Measurements from ENCODE around the gene FOSL1.

FOSL1 gene

DNA sequence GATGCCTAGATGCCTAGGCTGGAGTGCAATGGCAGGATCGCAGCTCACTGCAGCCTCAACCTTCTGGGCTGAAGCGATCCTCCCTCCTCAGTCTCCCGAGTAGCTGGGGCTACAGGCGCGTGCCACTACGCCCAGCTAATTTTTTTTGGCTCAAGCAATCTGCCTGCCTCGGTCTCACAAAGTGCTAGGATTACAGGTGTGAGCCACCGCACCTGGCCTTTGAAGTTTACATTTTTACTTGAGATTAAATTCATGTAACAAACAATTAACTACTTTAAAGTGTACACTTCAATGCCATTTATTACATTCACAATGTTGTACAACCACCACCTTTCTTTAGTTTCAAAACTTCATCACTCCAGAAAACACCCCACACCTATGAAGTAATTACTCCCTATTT is 3.5 kb upstream of the FOSL1 start:
- ChIA-PET CTCF (interaction anchor here (1.4 to 18.8 kb wide), 2 partner anchors 8 to 13 kb away, joined by 5 to 394 read pairs; partner anchors contain the start of genes CCDC85B and FIBP), POLR2A (interaction anchor here (1.2 to 7.7 kb wide), 4 partner anchors 8 to 14 kb away, joined by 7 to 136 read pairs (median 12); partner anchors contain the start of genes CCDC85B and FIBP)
- DNase-seq (ENCODE audit: low read depth, low spot score) = no peak
- H3K4me3 ChIP-seq (ENCODE audit: low read depth, low read length) = no peak overlapping the region
- TF ChIP-seq, protein P1, sequence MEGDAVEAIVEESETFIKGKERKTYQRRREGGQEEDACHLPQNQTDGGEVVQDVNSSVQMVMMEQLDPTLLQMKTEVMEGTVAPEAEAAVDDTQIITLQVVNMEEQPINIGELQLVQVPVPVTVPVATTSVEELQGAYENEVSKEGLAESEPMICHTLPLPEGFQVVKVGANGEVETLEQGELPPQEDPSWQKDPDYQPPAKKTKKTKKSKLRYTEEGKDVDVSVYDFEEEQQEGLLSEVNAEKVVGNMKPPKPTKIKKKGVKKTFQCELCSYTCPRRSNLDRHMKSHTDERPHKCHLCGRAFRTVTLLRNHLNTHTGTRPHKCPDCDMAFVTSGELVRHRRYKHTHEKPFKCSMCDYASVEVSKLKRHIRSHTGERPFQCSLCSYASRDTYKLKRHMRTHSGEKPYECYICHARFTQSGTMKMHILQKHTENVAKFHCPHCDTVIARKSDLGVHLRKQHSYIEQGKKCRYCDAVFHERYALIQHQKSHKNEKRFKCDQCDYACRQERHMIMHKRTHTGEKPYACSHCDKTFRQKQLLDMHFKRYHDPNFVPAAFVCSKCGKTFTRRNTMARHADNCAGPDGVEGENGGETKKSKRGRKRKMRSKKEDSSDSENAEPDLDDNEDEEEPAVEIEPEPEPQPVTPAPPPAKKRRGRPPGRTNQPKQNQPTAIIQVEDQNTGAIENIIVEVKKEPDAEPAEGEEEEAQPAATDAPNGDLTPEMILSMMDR (IDR thresholded peaks at IDR 0.05; ENCODE audit: insufficient read depth, low read length, missing control alignments) = no peak

DNA sequence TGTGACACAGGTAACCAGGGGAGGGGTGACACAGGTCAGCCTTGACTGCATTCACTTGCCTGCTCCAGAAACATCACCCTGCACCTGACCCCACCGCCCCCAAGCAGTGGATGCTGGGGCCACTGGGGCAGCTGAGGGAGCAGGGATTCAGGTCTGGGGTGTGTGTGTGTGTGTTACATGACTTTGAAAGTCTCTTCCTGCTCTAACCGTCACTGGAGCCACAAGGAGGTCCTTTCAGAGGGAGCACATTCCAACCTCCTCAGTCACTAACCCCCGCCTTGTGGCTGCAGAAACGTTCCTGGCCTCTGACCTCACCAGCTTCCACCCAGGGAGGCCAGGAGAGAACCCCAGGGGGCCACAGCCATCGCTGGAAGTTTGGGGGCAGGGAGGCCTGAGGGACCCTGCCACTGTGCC is 2.9 kb upstream of the FOSL1 start:
- TF ChIP-seq, protein P1 (IDR thresholded peaks at IDR 0.05; ENCODE audit: insufficient read depth, low read length, missing control alignments) = no peak
- no peak for DNase-seq (ENCODE audit: low read depth, low spot score)
- CTCF ChIA-PET = interaction anchor here (1.4 to 18.8 kb wide), 2 partner anchors 9 to 13 kb away, joined by 5 to 394 read pairs; partner anchors contain the start of genes CCDC85B and FIBP
- POLR2A ChIA-PET = interaction anchor here (1.2 to 7.7 kb wide), 4 partner anchors 9 to 15 kb away, joined by 7 to 136 read pairs (median 12); partner anchors contain the start of genes CCDC85B and FIBP
- H3K4me3 ChIP-seq (ENCODE audit: low read depth, low read length) = peak overlapping the region; percentile 13; the same call in 1 of the 2 replicates

DNA sequence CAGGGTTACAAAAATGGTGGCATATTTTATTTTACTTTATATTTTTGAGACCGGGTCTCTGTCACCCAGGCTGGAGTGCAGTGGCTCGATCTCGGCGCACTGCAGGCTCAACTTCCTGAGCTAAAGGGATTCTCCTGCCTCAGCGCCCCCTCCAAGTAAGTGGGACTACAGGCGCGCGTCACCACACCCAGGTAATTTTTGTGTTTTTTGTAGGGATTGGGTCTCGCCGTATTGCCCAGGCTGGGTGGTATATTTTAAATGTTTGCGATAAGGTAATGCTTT is 652 bp upstream of the FOSL1 start:
- POLR2A ChIA-PET = interaction anchor here (0.7 to 7.7 kb wide), 7 partner anchors 10 to 35 kb away, joined by 3 to 136 read pairs (median 5); partner anchors contain the start of genes CCDC85B and FIBP
- DNase-seq (ENCODE audit: low read depth, low spot score) = no peak
- TF ChIP-seq, protein P1 (IDR thresholded peaks at IDR 0.05; ENCODE audit: insufficient read depth, low read length, missing control alignments) = no peak
- H3K4me3 ChIP-seq (ENCODE audit: low read depth, low read length) = peak overlapping the region; percentile 98
- CTCF ChIA-PET = interaction anchor here (1.5 to 18.8 kb wide), 4 partner anchors 10 to 88 kb away, joined by 4 to 394 read pairs (median 6); partner anchors contain the start of genes CCDC85B and FIBP

DNA sequence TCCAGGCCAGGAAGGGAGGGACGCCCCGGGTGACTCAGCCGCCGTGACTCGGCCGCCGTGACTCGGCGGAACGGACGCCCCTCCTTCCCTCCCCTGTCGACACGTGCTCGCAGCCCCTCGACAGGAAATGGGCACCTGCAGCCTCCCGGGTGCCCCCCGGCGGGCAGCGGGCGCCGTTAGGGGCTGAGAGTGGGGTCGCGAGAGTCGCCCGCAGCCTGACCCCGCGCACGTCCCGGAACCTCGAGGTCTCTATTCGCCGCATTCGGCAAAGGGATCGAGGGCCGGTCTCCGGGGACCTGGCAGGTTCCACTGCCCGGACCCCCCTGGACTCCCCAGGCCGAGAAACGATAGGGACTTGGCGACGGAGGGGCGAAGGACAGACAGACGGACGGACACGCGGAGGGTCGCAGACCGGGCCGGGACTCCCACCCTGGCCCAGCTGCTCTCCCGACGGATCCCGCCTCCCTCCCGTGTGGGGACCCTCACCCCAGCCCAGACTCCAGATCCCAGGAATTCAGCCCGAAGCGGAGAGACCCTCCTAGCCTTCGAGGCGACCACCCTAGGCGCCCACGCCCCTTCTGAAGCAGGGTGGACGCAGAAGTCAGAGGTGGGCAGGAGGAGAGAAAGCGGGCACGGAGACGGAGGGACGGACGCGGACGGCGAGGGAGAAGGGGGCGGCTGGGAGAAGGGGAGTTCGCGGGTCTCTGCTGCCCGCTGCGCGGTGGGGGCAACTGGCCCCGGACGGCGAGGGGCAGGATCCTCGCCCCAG is 648 bp downstream of the FOSL1 start:
- ChIA-PET CTCF (interaction anchor here (1.1 to 33.3 kb wide), 4 partner anchors 9 to 188 kb away, joined by 3 to 1090 read pairs (median 200); partner anchors contain the start of genes CCDC85B, CTSW, FIBP and KAT5), POLR2A (interaction anchor here (0.8 to 7.7 kb wide), 8 partner anchors 9 to 76 kb away, joined by 3 to 136 read pairs (median 6); partner anchors contain the start of genes CCDC85B and FIBP)
- peak overlapping the region; percentile 98 for H3K4me3 ChIP-seq (ENCODE audit: low read depth, low read length)
- TF ChIP-seq, protein P1 (IDR thresholded peaks at IDR 0.05; ENCODE audit: insufficient read depth, low read length, missing control alignments) = no peak
- DNase-seq (ENCODE audit: low read depth, low spot score) = no peak

DNA sequence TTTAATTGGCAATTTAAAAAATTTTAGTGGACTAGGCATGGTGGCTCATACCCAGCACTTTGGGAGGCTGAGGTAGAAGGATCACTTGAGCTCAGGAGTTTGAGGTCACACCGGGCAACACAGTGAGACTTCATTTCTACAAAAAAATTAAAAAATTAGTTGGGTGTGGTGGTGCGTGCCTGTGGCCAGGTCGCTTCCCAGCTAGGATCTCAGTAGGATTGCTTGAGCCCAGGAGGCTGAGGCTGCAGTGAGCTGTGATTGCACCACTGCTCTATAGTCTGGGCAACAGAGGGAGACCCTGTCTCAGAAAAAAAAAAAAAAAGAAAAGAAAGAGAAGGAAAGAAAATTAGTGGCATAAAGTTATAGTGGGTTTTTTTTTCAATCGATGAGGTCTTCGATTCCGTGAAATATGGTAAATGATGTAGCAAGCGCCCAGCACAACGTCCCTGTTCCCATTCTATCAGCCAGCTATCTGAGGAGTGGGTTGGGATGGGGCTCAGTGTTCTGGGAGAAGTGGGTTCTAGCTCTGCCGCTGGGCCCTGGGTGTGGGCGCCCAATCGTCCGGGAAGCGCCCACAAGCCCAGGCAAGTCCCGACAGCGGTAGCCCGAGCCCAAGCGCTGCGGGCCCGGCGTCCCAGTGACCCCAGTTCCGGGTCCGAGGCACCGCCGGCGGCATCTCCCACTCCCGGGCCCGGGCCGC is 1.4 kb downstream of the FOSL1 start:
- TF ChIP-seq, protein P1 (IDR thresholded peaks at IDR 0.05; ENCODE audit: insufficient read depth, low read length, missing control alignments) = no peak
- POLR2A ChIA-PET = interaction anchor here (0.7 to 7.7 kb wide), 9 partner anchors 8 to 122 kb away, joined by 3 to 136 read pairs (median 4); partner anchors contain the start of genes CCDC85B and FIBP
- CTCF ChIA-PET = interaction anchor here (1.1 to 33.3 kb wide), 6 partner anchors 8 to 187 kb away, joined by 3 to 1090 read pairs (median 6); partner anchors contain the start of genes CCDC85B, CTSW, FIBP and KAT5
- DNase-seq (ENCODE audit: low read depth, low spot score) = no peak
- H3K4me3 ChIP-seq (ENCODE audit: low read depth, low read length) = peak overlapping the region; percentile 98
